ENCODE results near the gene RPL5. TPM values are rescaled to one million over a fixed set of nuclear protein-coding genes. Genes with fewer than 3 reads are reported as not detected.

The RPL5 gene
- total RNA-seq, 2 experiments from 2014 or later: 809 to 885 TPM

DNA sequence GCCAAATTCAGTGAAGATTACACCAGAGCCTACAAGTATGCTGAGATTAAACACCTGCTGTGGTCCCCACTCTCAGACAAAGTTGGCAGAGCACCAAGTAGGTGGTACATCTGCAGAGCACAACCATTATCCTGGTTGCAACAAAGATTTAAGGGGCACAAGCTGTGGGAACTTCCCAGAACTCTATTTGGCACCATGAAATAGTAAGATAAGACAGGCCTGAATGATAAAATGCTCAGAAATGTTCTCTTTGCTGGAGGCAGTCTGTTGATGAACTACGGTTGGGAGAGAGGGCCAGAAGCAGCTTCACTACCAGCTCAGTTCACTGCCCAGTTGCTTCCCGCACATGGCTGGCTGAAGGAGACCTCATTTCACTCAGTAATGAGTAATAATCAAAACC, 19.9 kb downstream of the RPL5 start:
- no peak overlapping the region for H3K27ac Mint-ChIP-seq
- H3K36me3 Mint-ChIP-seq: peaks cover 10% of the 10 kb centered on the region
- H3K4me3 Mint-ChIP-seq: no peak overlapping the region
- peaks cover 12% of the 10 kb centered on the region for H3K4me1 Mint-ChIP-seq
- ATAC-seq (ENCODE audit: low read depth) (no peak), DNase-seq (no peak)
- POLR2A ChIA-PET: interaction anchor here (1.1 kb wide), 1 partner anchor 143 kb away, joined by 4 read pairs; no protein-coding TSS in a partner anchor
- H3K9me3 Mint-ChIP-seq: no peaks in the 10 kb centered on the region
- H3K27me3 Mint-ChIP-seq: no peaks in the 10 kb centered on the region

DNA sequence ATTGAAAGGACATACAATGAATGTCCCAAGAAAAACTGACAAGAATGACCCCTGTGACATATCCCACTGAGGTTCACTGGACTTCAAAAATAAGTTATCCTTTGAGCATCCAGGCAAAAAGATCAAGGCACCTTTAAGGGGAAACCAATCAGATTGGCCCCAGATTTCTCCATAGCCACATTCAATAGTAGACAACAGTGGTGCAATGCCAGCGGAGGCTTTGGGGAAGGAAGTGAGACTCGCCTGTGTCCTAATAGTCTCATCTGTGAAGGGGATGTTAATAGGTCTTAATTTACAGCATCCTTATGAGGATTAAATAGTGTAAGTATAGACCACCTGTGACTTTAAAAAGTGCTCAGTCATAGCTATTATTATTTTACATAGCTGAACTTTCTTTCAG, 21.5 kb downstream of the RPL5 start:
- H3K4me1 Mint-ChIP-seq: peaks cover 18% of the 10 kb centered on the region
- POLR2A ChIA-PET: no interaction called here
- H3K4me3 Mint-ChIP-seq: no peak overlapping the region
- no peak for DNase-seq
- no peaks in the 10 kb centered on the region for H3K9me3 Mint-ChIP-seq
- H3K27ac Mint-ChIP-seq: no peak overlapping the region
- H3K27me3 Mint-ChIP-seq: no peaks in the 10 kb centered on the region
- peaks cover 10% of the 10 kb centered on the region for H3K36me3 Mint-ChIP-seq
- no peak for ATAC-seq (ENCODE audit: low read depth)

DNA sequence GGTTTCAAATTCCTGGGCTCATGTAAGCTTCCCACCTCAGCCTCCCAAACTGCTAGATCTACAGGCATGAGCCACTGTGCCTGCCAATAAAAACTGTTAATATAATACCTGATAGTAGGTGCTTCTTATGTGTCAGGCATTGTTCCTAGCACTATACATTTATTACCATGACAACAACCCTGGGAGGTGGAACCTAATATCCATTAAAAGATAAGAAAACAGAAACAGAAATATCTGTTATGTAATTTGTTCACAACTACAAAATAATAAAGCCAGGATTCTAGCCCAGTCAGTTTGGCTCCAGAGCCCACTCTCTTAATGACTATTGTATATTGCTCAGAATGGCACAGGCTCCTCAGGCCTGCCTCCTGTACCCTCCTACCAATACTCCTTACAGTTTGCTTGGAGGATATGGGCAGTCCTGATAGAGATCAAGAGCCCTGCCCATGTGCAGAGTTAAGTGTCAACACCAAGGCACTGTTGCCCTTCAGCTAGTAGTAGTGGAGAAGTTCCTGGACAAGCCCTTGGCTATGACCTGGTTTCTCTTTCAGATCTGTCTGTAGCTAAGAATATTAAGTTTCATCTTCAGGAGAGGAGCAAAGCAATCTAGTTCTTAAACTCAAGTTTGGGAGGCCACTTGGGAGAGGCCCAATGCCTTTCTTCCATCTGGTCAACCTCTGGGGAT, 22.4 kb downstream of the RPL5 start:
- no peak overlapping the region for H3K27ac Mint-ChIP-seq
- H3K36me3 Mint-ChIP-seq: peaks cover 10% of the 10 kb centered on the region
- H3K9me3 Mint-ChIP-seq: no peaks in the 10 kb centered on the region
- H3K4me1 Mint-ChIP-seq: peaks cover 24% of the 10 kb centered on the region
- H3K4me3 Mint-ChIP-seq: no peak overlapping the region
- POLR2A ChIA-PET: interaction anchor here (1.0 kb wide), 1 partner anchor 106 kb away, joined by 3 read pairs; no protein-coding TSS in a partner anchor
- H3K27me3 Mint-ChIP-seq: no peaks in the 10 kb centered on the region
- no peak for DNase-seq
- no peak for ATAC-seq (ENCODE audit: low read depth)

DNA sequence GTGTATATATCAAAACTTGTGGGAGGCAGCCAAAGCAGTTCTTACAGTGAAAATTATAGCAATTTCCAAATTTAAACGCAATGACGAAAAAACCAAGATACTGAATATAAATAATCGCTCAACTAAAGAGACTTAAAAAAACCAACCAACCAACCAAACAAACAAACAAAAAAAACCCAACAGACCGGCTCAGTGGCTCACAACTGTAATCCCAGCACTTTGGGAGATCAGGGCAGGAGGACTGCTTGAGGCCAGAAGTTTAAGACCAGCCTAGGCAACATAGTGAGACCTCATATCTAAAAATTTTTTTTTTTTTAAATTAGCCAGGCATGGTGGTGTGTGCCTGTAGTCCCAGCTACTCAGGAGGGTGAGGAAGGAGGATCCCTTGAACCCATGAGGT, 23.4 kb downstream of the RPL5 start:
- no peak for ATAC-seq (ENCODE audit: low read depth)
- H3K4me1 Mint-ChIP-seq: peaks cover 26% of the 10 kb centered on the region
- H3K27ac Mint-ChIP-seq: no peak overlapping the region
- POLR2A ChIA-PET: interaction anchor here (1.0 kb wide), 1 partner anchor 105 kb away, joined by 3 read pairs; no protein-coding TSS in a partner anchor
- no peak for DNase-seq
- no peaks in the 10 kb centered on the region for H3K27me3 Mint-ChIP-seq
- no peak overlapping the region for H3K4me3 Mint-ChIP-seq
- peaks cover 8% of the 10 kb centered on the region for H3K36me3 Mint-ChIP-seq
- no peaks in the 10 kb centered on the region for H3K9me3 Mint-ChIP-seq

DNA sequence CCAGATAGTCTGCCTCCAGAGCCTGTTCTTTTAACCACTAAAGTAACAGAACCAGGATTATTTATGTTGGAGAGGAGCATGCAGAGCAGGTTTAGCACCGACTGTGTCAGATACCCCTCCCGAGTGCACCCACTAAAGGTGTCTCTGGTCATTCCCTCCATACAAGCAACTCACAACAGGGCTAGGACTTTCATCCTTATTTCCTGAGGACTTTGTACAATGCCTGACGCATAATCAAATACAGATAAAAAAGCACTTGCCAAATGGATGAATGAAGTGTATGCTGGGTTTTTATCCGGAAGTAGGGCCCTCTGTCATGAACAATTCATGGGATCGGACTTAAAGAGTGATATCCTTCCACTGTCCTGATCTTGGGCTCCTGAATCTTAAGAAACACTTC, 26.0 kb downstream of the RPL5 start:
- POLR2A ChIA-PET: interaction anchor here (0.5 to 3.7 kb wide), 3 partner anchors 14 to 136 kb away, joined by 4 to 36 read pairs (median 4); partner anchors contain the start of gene DIPK1A

DNA sequence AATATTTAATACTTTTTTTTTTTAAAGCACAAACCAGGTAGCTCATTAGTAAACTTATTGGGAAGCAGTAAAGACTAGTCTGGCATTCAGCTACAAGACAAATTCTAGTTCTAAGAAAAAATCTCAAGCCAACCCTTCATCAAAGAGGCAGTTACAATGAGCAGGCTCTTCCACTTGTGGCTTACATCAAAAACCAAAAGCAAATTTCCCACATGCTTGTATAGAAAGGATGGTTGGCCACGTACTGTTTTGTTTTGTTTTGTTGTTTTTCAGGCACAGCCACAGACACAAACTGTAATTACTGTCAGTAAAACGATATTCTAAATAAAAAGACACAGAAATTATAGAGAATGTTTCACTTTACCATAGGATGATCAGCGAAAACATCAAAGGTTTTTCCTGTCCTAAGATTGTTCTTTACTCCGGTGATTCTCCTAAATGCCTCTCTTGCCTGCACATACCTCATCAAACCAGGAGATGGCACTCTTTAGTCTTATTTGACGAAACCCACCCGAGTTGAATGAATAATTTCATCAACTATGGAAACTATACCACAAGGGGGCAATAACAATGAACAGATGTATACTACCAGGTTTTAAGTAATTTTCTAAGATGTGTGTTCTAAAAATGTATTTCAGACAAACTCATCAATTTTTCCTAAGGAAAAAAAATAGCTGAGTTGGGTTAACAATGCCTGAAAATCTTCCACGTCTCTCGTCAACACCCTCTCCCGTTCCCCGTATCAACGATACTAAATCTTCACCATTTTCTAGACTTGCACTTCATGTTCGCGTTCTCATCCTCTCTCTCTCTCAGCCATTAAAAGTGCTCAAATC, 26.9 kb downstream of the RPL5 start:
- peak; percentile 77 for ATAC-seq (ENCODE audit: low read depth)
- H3K27ac Mint-ChIP-seq: peak overlapping the region; percentile 62
- peaks cover 13% of the 10 kb centered on the region for H3K36me3 Mint-ChIP-seq
- peaks cover 24% of the 10 kb centered on the region for H3K4me1 Mint-ChIP-seq
- no peaks in the 10 kb centered on the region for H3K27me3 Mint-ChIP-seq
- POLR2A ChIA-PET: interaction anchor here (0.8 to 3.7 kb wide), 4 partner anchors 27 to 135 kb away, joined by 3 to 36 read pairs (median 4); partner anchors contain the start of genes DIPK1A and RPL5
- no peak for DNase-seq
- H3K9me3 Mint-ChIP-seq: no peaks in the 10 kb centered on the region
- H3K4me3 Mint-ChIP-seq: peak overlapping the region; percentile 59

More for the DNA sequence above, 26.0 kb downstream of the RPL5 start:
- no peaks in the 10 kb centered on the region for H3K9me3 Mint-ChIP-seq
- peaks cover 24% of the 10 kb centered on the region for H3K4me1 Mint-ChIP-seq
- H3K27me3 Mint-ChIP-seq: no peaks in the 10 kb centered on the region
- no peak for ATAC-seq (ENCODE audit: low read depth)
- no peak overlapping the region for H3K4me3 Mint-ChIP-seq
- no peak for DNase-seq
- H3K36me3 Mint-ChIP-seq: peaks cover 13% of the 10 kb centered on the region
- no peak overlapping the region for H3K27ac Mint-ChIP-seq

DNA sequence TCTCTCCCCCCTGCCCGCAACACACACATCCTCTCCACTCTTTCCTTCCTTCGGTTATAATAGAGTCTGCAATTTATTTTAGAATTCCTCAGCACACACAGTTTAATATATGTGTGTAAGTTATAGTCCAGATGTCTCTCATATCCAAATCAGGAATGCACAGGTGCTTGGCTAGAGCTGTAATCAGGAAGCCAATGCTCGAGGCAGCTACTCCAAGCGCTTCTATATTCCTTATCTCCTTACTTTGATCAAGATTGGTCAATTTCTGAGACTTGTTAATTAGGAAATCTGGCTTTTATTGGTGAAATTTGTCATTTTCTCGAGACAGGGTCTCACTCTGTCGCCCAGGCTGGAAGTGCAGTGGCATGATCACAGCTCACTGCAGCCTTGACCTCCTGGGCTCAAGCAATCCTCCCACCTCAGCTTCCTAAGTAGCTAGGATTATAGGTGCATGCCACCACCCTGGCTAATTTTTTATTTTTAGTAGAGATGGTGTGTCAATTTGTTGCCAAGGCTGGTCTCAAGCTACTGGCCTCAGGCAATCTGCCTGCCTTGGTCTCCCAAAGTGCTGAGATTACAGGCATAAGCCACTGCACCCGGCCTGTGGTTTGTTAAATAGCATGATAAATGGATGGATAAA, 27.7 kb downstream of the RPL5 start:
- Mint-ChIP-seq H3K36me3 (peaks cover 12% of the 10 kb centered on the region), H3K27ac (peak overlapping the region; percentile 62), H3K4me1 (peaks cover 21% of the 10 kb centered on the region), H3K4me3 (peak overlapping the region; percentile 59), H3K27me3 (no peaks in the 10 kb centered on the region), H3K9me3 (no peaks in the 10 kb centered on the region)
- ATAC-seq (ENCODE audit: low read depth) (no peak), DNase-seq (no peak)
- POLR2A ChIA-PET: interaction anchor here (0.7 to 3.7 kb wide), 4 partner anchors 28 to 134 kb away, joined by 3 to 36 read pairs (median 3); partner anchors contain the start of genes DIPK1A and RPL5

DNA sequence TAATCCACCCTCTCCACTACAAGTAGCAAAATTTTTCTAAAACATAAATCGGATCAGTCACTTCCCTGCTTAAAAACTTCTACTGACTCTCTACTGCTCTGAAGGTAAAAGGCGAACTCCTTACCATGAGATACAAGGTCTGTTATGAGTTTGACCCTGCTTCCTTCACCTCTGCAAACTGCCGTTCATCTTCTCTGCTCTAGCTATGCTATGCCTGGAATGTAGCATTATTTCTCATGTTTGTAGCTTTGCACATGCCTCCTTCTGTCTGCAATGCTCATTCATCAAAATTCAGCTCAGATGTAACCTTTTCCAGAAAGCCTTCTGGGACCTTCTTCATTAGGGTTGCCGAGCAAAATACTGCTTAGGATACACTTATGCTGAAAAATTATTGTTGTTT, 30.8 kb downstream of the RPL5 start:
- no peaks in the 10 kb centered on the region for H3K9me3 Mint-ChIP-seq
- peaks cover 8% of the 10 kb centered on the region for H3K36me3 Mint-ChIP-seq
- H3K4me3 Mint-ChIP-seq: no peak overlapping the region
- ATAC-seq (ENCODE audit: low read depth) (no peak), DNase-seq (no peak)
- no peak overlapping the region for H3K27ac Mint-ChIP-seq
- H3K27me3 Mint-ChIP-seq: no peaks in the 10 kb centered on the region
- POLR2A ChIA-PET: no interaction called here
- H3K4me1 Mint-ChIP-seq: peaks cover 15% of the 10 kb centered on the region

DNA sequence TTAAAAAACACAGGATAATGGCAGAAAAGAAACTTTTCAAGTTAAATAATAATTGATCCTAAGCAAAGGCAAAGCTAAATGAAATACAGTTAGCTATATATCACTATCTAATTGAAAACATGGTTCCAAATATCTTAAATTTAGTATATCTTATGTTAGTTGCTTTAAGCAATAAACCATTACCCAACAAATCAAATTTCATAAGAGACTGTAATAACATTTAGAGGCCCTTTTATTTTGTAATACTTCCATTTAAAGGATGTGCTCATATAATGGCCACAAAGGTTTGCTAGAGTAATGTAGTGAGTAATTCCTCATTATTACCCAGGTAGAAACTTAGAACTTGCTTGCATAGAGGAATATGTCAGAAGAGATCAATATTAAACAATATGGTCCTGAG, 32.3 kb downstream of the RPL5 start:
- H3K4me1 Mint-ChIP-seq: peaks cover 8% of the 10 kb centered on the region
- no peak overlapping the region for H3K4me3 Mint-ChIP-seq
- H3K27ac Mint-ChIP-seq: no peak overlapping the region
- POLR2A ChIA-PET: no interaction called here
- DNase-seq (no peak), ATAC-seq (ENCODE audit: low read depth) (no peak)
- H3K27me3 Mint-ChIP-seq: no peaks in the 10 kb centered on the region
- H3K36me3 Mint-ChIP-seq: peaks cover 8% of the 10 kb centered on the region
- H3K9me3 Mint-ChIP-seq: no peaks in the 10 kb centered on the region

DNA sequence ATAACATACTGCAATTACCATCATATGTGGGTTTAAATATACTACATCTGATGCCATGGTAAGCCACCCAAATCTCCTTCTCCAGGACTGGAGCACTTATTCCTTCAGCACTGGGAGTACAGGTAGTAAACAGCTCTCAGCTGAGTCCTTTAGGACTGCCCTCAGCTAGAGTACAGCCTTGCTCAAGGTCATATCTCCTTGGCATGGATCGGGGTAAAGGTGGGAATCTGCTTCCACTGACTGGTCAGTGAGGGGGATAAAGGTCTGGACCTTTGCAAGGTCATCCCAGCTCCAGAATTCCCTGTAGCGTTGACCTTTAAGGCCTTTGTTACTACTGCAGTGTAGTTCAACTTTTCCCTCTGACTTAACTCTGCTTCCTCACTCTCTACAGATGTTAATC, 38.8 kb downstream of the RPL5 start:
- peaks cover 25% of the 10 kb centered on the region for H3K36me3 Mint-ChIP-seq
- ATAC-seq (ENCODE audit: low read depth): no peak

DNA sequence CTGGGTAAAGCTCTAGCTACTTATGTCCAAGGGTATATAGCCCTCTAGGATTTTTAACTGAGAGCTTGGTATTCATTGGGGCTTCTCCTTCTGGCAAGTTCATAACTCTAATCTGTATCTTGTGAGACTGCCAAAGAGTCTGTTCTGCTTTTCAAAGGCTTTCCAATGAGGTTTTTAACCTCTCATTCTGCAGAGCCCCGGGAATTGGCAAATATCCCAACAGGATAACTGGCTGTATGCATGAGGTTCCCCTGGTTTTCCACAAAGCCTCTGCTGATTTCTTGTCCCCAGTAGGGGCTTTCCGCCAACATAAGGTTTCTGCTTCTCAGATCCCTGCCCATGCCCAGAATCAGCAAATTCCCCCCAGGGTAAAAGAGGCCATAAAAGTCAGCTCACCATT, 40.9 kb downstream of the RPL5 start:
- ATAC-seq (ENCODE audit: low read depth) (no peak), DNase-seq (no peak)
- no peaks in the 10 kb centered on the region for H3K27me3 Mint-ChIP-seq
- H3K27ac Mint-ChIP-seq: no peak overlapping the region
- peaks cover 8% of the 10 kb centered on the region for H3K4me1 Mint-ChIP-seq
- POLR2A ChIA-PET: no interaction called here
- no peaks in the 10 kb centered on the region for H3K9me3 Mint-ChIP-seq
- H3K4me3 Mint-ChIP-seq: no peak overlapping the region
- H3K36me3 Mint-ChIP-seq: peaks cover 25% of the 10 kb centered on the region

More for the DNA sequence above, 38.8 kb downstream of the RPL5 start:
- Mint-ChIP-seq H3K27me3 (no peaks in the 10 kb centered on the region), H3K27ac (no peak overlapping the region), H3K9me3 (no peaks in the 10 kb centered on the region), H3K4me3 (no peak overlapping the region), H3K4me1 (peaks cover 3% of the 10 kb centered on the region)
- POLR2A ChIA-PET: interaction anchor here (0.7 kb wide), 1 partner anchor 92 kb away, joined by 4 read pairs; no protein-coding TSS in a partner anchor
- no peak for DNase-seq

DNA sequence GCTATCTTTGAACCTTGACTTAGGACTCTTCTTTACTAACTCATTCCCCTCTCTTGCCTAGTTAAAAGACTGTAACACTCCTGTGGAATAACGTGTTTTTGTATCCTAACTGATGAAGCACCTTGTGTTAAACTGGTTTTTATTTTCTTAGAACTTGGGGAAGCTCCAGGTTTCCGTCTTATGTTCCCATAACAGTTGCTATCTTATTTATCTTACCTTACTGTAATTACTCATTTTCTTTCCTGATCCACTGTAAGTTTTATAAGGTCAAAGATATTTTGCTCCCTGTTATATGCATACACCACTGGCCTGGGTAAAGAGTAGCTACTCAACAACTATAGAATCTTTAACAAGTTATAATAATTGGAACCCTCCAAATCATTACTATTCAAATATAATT, 43.1 kb downstream of the RPL5 start:
- no peak for ATAC-seq (ENCODE audit: low read depth)
- H3K9me3 Mint-ChIP-seq: no peaks in the 10 kb centered on the region
- H3K27ac Mint-ChIP-seq: no peak overlapping the region
- H3K36me3 Mint-ChIP-seq: peaks cover 25% of the 10 kb centered on the region
- H3K4me1 Mint-ChIP-seq: peaks cover 18% of the 10 kb centered on the region
- no peak for DNase-seq
- H3K27me3 Mint-ChIP-seq: no peaks in the 10 kb centered on the region
- H3K4me3 Mint-ChIP-seq: no peak overlapping the region
- POLR2A ChIA-PET: no interaction called here

DNA sequence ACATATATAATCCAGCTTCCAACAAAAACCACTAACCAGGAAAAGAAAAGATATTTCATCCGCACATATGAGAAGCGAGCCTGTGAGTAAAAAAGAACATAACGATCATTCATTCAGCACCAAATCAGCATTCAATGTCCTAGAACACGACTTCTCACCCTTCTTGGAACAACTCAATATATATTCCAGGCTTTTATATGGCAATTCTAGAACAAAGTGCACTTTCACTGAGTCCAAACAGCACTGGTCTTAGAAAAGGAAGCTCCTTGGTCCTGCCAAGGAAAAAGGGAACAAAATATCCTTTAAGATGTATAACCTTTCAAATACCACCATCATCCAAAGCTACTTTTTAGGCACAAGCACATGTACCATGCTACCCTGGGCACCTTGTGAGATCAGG, 44.5 kb downstream of the RPL5 start:
- Mint-ChIP-seq H3K4me3 (no peak overlapping the region), H3K36me3 (peaks cover 29% of the 10 kb centered on the region), H3K27ac (no peak overlapping the region), H3K27me3 (no peaks in the 10 kb centered on the region), H3K4me1 (peaks cover 18% of the 10 kb centered on the region), H3K9me3 (no peaks in the 10 kb centered on the region)
- DNase-seq (no peak), ATAC-seq (ENCODE audit: low read depth) (no peak)
- POLR2A ChIA-PET: interaction anchor here (0.6 to 2.4 kb wide), 2 partner anchors 85 to 196 kb away, joined by 3 to 14 read pairs; partner anchors contain the start of gene DIPK1A

Measured in activated naive CD8-positive, alpha-beta T cell treated with anti-CD3 and anti-CD28 coated beads, Interleukin-2, amount 10 ng/mL, durations not matched to agents 7 days and 5 days (primary cell).